ENCODE results near the gene PTPN20.

PTPN20 gene

DNA sequence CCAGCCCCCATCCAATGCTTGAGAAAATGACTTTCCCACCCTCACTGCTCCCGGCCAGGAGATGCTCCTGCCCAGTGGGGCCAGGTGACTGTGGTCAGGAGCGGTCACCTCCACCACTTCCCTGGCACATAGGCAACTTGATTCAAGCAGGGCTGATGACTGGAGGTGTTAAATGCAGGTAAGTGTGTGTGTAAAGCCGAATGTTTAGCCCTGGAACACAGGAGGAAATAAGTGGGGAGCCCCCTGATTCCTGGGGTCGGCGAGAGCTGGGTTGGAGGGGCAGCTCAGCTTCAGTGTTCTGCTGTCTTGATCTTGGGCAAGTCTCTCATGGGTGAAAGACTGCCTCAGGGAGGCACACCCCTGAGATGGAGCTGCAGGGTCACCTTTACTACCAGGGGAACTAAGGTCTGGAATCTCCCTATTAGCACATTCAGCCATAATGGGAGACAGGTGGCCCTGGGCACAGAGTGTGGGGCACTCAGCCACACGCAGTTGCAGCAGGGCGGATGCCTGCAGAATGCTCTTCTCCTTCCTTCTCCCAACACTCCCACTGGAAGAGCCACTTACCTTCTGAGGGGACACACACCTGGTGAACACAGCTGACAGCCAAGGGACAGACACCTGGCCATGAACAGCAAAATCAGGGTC, 124.1 kb downstream of the PTPN20 start:
- FAIRE-seq = no peak

DNA sequence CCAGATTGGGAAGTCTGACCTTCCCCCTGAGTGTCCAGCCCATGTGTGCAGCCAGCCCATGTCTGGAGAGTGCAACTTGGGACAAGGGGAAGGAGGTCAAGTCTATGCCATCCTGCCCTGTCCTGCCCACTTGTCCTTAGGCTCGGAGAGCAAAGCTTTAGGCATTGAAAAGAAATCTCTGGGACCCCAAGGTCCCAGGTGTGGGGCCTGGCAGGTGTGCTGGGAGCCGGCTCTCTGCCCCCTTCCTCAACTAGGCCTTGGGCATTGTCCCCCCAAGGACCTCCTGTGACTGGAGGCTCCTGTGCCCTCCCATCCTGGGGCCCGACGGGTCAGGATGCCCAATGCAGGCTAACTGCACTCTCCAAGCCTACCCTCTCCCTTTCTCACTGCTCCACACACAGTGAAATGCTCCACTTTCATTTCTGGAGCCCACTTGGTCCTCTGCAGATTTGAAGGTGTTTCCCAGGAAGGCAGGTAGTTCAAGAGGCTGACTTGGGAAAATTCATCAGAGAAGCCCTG, 124.7 kb downstream of the PTPN20 start:
- no peak for FAIRE-seq

DNA sequence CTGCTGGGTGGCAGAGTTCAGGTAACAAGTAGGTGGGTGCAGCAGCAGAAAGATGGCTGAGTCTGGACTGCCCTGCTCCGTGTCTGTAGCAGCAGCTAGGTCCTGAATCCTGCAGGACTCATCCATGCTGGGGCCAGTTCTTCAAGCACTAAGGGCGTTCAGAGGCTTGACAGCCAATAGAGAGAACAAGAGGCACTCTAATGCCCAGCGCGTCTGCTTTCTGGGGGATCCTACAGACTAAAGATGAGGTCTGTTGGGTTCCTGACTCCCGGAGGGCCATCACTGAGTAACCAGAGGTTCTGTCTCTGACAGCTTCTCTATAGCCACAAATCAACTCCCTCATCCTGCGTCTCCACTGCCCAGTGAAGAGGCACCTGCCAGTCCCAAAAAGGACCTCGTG, 125.5 kb downstream of the PTPN20 start:
- FAIRE-seq = no peak

DNA sequence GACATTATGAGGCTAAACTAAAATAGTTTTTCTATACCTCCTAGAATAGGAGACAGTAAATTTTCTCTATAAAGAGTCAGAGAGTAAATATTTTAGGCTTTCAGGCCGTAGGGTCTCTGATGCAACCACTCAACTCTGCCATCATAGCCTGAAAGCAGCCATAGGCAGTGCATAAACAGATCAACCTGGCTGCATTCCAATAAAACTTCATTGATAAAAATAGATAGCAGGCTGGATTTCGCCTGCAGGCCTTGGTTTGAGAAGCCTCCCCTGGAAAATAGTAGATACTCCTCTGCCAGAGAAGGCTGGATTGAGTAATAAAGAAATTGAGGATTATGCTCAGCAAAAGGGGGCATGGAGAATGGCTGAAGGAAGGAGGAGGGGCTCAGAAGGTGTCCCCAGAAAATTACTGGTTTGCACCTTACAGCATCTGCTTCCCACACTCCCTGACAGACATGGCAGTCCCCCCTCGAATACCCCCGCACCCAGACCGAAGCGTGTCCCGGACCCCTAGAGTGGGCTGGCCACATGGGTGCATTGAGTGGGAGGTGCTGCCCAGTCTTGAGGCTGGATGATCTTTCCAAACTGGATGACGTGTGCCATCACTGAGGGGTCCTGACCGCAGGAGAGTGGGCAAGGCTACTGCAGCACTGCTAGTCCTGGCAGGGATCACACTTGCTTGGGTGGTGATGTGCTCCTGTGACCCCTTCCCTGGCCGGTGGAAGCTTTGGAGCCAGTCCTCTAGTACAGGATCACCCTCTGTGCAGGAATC, 126.6 kb downstream of the PTPN20 start:
- FAIRE-seq = no peak

DNA sequence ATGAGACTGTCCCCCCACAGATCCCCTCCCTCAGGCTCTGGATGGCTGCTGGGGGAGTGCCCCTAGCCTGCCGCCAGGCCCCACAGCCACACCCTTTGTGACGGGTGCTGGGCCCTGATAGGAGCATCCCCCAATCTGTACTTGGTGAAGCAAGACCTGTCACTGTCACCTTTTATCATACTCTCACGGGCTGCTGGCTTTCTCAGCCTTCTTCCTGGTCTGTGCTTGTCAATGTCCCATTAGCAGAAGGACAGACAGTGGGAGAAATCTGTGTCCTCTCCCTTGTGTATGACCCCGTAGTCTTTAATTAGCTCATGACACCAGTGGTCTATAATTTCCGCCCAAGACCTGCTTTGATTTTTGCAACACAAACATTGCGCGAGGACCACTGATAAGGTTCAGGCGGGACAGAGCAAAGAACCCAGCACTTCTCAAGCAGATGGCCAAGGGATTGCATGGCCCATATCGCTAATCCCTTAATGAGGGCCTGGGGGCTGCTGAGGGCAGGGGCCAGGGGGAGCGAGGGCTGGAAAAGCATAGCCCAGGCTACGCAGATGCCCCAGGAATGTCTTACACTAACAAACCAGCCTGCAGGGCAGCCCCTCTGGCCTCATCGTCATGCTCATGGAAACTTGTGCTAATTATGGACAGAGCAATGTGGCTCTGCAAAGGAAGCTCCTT, 127.8 kb downstream of the PTPN20 start:
- FAIRE-seq = no peak

DNA sequence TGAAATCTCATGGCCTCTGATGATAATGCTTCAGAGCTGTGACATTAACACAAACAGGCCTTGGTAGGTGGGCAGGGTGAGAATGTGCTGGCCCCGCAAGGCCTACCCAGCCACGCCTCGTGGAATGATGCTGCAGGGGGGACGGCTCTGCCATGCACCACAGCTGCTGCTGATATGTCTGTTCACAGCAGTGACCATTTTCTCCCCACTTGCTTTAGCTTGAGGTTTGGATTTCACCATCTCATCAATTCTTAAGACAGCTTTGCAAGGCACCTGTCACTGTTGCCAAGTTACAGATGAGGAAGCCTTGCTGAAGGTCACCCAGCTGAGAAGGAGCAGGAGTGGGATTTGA, 128.3 kb downstream of the PTPN20 start:
- no peak for FAIRE-seq

DNA sequence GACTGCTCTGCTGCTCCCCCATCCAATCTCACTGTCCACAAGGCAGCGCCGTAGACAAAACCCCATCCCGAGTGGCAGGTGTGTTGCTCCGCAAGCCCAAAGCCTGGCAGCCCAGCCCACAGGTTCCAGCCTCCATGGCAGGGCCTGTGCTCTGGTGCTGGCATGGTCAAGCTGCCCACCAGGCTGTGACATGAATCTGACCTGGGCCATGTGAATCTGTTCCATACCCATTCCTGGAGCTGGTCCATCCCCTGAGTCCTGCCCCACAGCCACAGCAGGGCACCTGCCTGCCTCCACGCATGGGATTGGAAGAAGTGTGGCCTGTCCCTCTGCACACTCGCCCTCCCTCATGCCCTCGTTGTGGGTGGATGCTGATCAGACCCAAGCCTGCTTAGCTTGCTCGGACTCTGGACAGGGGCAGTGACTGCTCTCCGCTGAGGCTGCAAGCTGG, 128.8 kb downstream of the PTPN20 start:
- no peak for FAIRE-seq

DNA sequence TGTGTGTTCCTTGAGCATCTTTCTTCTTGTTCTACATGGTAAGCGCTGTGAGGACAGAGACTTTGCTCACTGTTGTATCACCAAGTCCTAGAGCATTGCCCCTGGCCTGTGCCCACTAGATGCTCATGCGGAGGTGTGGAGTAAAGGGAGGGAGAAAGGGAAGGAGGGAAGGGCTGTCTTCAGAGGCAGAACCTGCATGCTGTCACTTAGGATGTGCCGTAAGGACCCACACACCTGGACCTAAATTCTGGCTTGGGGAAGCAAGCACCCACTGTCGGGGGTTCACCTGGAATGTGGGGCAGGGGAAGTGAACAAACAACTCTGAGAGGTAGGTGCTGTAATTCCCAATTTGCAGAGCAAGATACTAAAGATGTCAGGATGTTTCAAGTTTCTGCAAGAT, 129.5 kb downstream of the PTPN20 start:
- no peak for FAIRE-seq

DNA sequence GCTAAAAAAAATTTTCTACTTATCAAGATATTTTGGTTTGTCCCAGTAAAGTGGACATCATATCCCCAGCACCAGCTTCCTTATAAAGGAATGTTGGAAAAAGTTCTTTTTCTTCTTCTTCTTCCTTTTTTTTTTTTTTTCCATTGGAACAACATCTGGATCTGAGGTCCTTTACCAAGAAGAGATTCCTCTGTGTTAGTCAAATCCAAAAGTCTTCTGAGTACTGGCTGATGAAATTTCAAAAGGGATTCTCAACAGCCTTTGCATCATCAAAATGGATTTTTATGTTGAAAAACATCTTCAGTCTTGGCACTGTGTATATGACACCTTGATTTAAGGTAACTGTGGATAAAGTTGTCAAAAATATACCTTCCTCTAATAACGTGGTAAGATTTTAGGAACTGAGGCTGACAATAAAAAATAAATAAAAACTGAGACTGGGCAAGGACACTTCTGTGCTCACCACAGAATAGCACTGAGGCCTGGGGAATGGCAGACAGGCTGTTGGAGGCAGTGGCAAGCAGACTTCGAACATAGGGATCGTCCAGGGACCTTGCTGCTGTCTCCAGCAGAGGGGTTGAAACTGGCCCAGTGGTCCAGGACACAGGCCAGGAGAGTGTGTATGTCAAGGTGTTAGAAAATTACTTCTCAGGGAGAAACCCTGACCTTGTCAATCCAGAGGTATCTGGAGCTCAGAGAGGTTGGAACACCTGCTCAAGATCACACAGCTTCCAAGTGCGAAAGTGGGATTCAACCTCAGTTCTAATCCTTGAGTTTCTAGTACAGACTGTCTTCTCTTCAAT, 130.4 kb downstream of the PTPN20 start:
- no peak for FAIRE-seq

DNA sequence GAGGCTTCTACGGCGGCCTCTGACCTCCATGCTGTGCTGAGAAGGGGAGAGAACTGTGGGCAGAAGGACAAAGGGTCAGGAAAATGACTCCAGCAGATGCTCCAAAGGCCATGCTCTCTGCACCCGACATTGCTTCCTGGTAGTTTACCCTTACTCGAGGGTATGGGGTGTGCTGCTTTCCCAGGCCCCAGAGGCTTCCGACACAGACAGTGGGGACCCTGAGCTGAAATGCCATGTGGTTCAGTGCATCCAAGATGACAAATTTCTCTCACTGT, 130.9 kb downstream of the PTPN20 start:
- no peak for FAIRE-seq

DNA sequence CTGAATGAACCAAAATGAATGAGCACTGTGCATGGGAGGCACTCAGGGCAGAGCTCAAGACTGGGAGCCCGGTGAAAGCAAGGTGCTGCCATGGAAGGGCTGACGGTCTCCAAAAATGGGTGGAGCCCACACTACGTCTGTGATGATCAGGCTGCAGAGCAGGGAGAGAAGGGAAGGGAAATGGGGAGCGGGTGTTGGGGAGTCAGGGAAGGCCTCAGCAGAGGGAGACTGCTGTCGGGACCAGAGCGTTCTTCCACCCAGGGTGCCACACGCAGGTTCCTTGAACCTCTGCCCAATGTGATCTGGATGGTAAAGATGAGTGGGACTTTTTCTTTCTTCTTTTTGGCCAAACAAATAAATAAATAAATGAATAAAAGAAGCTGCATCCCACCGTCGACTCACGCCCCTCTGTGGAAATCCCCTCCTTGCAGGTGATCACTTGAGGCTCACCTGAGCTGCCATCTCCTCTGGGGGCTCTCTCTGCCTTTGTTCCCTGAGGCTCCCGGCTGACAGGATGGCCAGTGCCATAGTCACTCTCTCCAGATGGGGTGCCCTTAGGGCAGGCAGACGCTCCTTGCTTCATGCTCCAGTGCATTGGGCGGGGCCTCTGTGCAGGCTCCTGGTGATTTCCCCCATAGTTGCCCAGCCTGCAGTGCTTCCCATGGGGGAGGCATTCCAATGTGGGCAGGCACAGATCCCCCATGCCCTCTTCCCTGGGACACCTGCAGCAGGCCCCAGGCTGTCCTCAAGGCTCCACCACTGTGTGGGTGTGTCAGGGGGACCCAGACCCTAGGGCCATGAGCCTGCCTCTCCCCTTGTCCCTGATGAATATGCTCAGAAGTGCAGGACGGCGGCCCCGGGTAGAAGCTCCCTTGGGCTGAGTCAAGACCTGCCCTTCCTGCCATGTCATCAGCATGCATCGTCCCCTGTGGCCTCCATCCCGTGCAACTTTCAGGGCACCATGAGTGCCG, 131.8 kb downstream of the PTPN20 start:
- no peak for FAIRE-seq

DNA sequence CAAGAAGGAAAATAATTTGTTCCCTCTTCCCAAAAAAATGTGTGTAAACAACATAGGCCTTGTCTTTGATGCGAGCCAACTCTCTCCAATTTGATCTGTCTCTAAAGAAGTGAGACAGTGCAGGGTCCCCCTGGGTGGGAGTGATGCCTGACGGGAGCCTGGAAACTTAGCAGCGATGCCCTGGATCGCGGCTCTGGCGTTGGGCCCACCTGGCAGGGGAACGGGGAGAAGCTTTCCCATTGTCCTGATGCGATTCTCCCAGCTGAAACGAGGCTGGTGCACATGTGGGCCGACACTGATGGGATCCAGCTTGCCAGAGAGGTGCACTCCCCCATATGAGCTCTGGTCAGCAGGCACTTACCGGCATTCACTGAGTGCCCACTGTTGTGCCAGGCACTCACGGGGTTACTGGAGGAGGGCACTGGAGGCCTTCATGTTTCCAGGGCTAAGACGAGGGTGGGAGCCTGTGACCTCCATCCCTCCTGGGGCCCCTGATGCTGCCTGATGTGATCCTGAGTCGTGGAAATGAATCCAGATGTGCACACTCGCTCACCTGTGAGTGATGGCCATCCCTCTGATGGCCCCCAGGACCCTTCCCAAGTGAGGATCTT, 132.8 kb downstream of the PTPN20 start:
- FAIRE-seq = no peak

DNA sequence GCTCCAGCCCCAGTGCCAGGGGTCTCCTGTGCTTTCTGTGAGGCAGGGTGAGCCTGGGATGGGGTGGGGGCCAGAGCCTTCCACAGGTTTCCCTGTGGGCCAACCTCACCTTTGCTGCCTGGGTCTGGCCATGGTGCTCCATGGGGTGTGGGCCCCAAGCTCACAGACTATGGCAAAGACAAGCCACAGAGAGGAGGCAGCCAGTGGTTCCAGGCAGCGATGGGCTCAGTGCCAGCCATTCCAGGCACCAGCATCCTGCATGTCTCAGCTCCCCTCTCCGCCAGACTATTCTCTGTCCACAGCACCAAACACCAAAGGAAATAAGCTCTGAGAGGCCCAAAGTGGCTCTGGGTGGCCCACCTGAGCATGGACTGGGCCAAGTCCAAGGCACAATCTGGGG, 133.5 kb downstream of the PTPN20 start:
- FAIRE-seq = no peak

DNA sequence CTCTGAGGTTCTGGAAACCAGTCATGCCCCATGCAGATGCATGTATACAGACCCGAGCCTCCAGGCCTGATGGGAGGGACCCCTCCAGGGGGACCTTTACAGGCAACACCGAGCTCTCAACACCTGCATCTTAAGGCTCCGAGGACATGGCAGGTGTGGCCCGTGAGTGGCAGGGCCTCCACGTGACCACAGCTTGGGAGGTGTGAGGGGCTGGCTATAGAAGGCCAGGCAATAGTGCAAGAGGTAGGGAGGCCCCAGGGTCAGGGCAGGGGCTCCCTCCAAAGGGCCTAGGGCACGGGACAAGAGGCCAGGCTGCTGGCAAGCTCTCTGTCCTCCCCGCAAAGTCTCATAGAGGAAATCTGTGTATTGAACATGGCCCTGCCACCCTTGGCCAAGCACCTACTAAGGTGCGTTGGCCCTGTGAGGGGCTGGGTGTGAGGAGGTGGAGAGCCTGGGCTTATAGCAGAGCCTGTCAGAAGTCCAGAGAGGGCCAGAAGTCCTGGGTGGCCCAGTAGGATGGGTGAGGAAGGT, 134.2 kb downstream of the PTPN20 start:
- no peak for FAIRE-seq

DNA sequence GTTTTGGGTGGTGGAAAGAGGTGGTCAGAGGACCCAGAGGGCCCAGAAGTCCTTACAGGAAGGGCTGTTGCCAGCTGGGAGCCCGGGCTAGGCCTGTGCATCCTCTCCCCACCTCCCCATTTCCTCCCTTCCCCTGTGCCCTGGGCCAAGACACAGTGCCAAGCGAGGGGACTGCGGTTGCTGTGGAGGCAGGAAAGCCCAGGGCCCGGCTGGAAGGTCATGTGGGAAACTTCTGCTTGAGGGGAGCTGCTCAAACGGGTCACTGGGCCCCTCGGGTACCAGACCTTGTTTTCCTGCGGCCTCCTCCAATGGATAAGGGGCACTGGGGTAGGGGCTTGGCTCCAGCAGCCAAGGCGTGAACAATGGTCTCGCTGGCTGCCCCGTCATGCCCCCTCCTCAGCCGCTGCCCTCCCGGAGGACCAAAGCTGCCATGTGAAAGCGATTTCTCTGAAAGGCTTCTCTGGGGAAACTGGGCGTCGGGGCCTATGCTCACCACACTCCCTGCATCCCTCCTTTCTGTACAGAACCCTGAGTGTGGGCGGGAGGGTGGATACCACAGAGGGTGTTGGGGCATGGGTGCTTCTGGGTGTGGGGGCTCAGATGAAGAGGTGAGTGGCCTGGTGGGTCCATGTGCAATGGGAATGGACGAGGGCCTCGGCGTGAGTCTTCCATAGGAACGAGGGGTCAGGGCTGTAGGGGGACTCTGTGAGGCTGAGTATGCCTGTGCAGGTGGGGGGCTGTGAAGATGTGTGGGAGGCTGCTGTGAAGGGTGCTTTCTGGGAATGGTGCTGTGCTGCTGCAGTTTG, 135.3 kb downstream of the PTPN20 start:
- no peak for FAIRE-seq

DNA sequence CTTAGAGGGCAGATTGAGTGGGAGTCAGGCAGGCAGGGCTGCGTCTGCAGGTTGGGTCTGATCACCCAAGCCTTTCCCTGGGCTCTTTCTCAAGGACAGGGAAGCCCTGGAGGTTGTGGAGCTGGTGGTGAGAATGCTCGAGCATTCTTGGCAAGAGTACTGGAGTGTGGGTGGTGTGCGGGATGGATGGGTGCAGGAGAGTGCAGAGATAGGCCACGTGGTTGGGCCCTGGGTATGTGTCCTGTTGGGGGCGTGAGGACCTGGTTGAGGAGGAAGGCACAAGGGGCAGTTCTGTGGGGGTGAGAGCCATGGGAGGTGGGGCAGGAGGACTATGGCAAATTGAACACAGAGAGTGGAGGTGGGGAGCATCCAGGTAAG, 135.9 kb downstream of the PTPN20 start:
- no peak for FAIRE-seq

DNA sequence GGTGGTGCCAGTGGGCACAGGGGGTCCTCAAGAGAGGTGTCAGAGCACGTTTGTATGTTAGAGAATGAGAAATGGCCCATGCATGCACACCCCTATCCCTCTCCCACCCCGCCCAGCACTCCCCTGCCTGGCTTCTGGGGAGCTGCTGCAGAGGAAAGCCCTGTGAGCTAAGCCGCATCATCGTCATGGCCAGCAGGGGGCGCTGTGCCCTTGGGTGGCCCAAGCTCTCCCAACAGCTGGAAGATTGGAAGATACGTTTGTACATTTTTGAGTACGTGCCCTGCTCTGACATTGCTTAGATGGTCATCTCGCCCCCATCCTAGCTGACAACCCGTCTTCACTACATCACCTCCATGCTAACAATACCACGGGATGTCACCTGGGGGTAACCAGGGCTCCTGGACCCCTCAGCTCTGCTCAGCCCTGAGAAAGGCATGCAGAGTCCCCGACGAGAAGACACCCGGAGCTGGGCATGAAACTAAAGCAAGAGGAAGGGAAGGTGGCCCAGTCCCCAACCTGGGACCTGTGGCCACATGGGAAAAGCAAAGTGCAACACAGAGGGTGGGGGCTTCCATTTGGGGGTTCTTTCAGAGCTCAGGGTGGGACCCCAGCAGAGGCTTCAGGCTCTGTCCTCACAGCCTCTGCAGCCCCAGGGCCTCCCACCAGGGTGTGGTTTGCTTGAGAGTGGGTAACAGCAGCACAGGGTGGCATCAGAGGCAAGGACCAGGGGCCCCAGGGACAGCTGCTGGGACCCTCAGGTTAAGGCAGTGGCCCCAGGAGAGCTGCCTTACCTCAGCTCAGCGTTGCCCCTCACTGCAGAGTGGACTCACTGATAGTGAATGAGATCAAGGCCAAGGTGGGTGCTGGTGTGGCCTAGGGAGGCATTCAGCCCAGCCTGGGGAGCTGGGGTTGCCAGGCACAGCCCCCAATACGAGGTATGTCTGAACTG, 136.6 kb downstream of the PTPN20 start:
- FAIRE-seq = no peak

DNA sequence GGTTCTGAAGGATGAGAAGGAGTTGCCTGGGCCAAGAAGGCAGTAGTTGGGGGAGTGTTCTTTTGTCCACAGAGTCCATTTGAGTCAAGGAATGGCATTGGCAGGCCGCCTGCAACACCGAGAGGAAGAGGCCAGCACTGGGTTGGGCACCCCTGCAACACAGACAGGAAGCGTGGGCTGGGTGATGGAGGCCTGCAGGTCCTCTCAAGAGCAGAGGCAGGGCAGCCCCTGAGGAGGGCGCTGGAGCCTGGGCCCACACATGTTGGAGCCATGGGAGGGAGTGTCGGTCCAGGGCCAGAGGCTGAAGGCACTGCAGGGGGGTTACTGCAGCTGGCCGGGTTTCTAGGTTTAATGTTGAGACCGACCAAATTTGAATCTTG, 137.3 kb downstream of the PTPN20 start:
- no peak for FAIRE-seq
